Measurements from ENCODE around the gene RNU6-1.

The RNU6-1 gene

GRCh38 chr15:67840749-67841512, 1.1 kb upstream of the RNU6-1 start:
- H3K4me3 ChIP-seq (replicated peaks; ENCODE audit: low read depth, low read length): peak overlapping the region; percentile 92
- H3K36me3 ChIP-seq (ENCODE audit: control insufficient read depth, insufficient read depth, low read length): no peaks in the 10 kb centered on the region
- TF ChIP-seq CTCF (IDR thresholded peaks at IDR 0.05; ENCODE audit: insufficient read depth, low read length, poor library complexity, severe bottlenecking): no peak
- DNase-seq (ENCODE audit: extremely low read depth, insufficient read length): no peak
- peaks cover 1% of the 10 kb centered on the region; the same call in 1 of the 2 replicates for H3K27me3 ChIP-seq (replicated peaks; ENCODE audit: control insufficient read depth, insufficient read depth, low read length)

- DNase-seq (ENCODE audit: extremely low read depth, insufficient read length): no peak
- peaks cover 3% of the 10 kb centered on the region; the same call in 1 of the 2 replicates for H3K27me3 ChIP-seq (replicated peaks; ENCODE audit: control insufficient read depth, insufficient read depth, low read length)
- H3K4me3 ChIP-seq (replicated peaks; ENCODE audit: low read depth, low read length): peak overlapping the region; percentile 60
These were observed 331 bp downstream of the RNU6-1 start for GRCh38 chr15:67839499-67839928.

GRCh38 chr15:67838789-67839332, 984 bp downstream of the RNU6-1 start:
- no peak for DNase-seq (ENCODE audit: extremely low read depth, insufficient read length)
- Histone ChIP-seq H3K27me3 (replicated peaks; ENCODE audit: control insufficient read depth, insufficient read depth, low read length) (peaks cover 3% of the 10 kb centered on the region; the same call in 1 of the 2 replicates), H3K4me3 (replicated peaks; ENCODE audit: low read depth, low read length) (peak overlapping the region; percentile 13; the same call in 1 of the 2 replicates), H3K36me3 (ENCODE audit: control insufficient read depth, insufficient read depth, low read length) (no peaks in the 10 kb centered on the region)
- TF ChIP-seq CTCF (IDR thresholded peaks at IDR 0.05; ENCODE audit: insufficient read depth, low read length, poor library complexity, severe bottlenecking): no peak

More at GRCh38 chr15:67839499-67839928, 331 bp downstream of the RNU6-1 start:
- H3K36me3 ChIP-seq (ENCODE audit: control insufficient read depth, insufficient read depth, low read length): no peaks in the 10 kb centered on the region
- TF ChIP-seq CTCF (IDR thresholded peaks at IDR 0.05; ENCODE audit: insufficient read depth, low read length, poor library complexity, severe bottlenecking): no peak

- TF ChIP-seq CTCF (IDR thresholded peaks at IDR 0.05; ENCODE audit: insufficient read depth, low read length, poor library complexity, severe bottlenecking): no peak
- Histone ChIP-seq H3K4me3 (replicated peaks; ENCODE audit: low read depth, low read length) (no peak overlapping the region), H3K27me3 (replicated peaks; ENCODE audit: control insufficient read depth, insufficient read depth, low read length) (peaks cover 6% of the 10 kb centered on the region), H3K36me3 (ENCODE audit: control insufficient read depth, insufficient read depth, low read length) (no peaks in the 10 kb centered on the region)
- DNase-seq (ENCODE audit: extremely low read depth, insufficient read length): no peak
These were observed 2.9 kb downstream of the RNU6-1 start for GRCh38 chr15:67836955-67837354.

GRCh38 chr15:67836477-67836876, 3.4 kb downstream of the RNU6-1 start:
- TF ChIP-seq CTCF (IDR thresholded peaks at IDR 0.05; ENCODE audit: insufficient read depth, low read length, poor library complexity, severe bottlenecking): peak; percentile 73
- no peaks in the 10 kb centered on the region for H3K36me3 ChIP-seq (ENCODE audit: control insufficient read depth, insufficient read depth, low read length)
- peaks cover 6% of the 10 kb centered on the region for H3K27me3 ChIP-seq (replicated peaks; ENCODE audit: control insufficient read depth, insufficient read depth, low read length)
- no peak overlapping the region for H3K4me3 ChIP-seq (replicated peaks; ENCODE audit: low read depth, low read length)
- no peak for DNase-seq (ENCODE audit: extremely low read depth, insufficient read length)

Measured in GM06990 (cell line).